Esophagus squamous epithelium (tissue), 4 donors: ENCODE measurements around the gene PTPN2.
"Not testable (repeated sequence)": the region's sequence is repeated elsewhere in the genome, so short reads cannot be mapped to it uniquely, and the experiment has no call there.

Source experiments
- POLR2A ChIP-seq, 4 donors: fragments of 450-650 bp; IDR thresholded peaks; one replicate each; pipeline ENCODE4 v1.6.1; 2017; ENCODE audit warnings: antibody characterized with exemption in 4 of 4, mild to moderate bottlenecking in 4 of 4, moderate library complexity in 3 of 4
- TF ChIP-seq, protein P1 (sequence below), 6 experiments: fragments of 450-650 bp in 4 of 6; fragments of 200-600 bp in 2 of 6; sonication (generic) in 2 of 6; IDR thresholded peaks; one replicate each; pipeline ENCODE4 v1.5.1; 2016 to 2019; ENCODE audit warnings: antibody characterized with exemption in 6 of 6, mild to moderate bottlenecking in 4 of 6, moderate library complexity in 4 of 6

DNA sequence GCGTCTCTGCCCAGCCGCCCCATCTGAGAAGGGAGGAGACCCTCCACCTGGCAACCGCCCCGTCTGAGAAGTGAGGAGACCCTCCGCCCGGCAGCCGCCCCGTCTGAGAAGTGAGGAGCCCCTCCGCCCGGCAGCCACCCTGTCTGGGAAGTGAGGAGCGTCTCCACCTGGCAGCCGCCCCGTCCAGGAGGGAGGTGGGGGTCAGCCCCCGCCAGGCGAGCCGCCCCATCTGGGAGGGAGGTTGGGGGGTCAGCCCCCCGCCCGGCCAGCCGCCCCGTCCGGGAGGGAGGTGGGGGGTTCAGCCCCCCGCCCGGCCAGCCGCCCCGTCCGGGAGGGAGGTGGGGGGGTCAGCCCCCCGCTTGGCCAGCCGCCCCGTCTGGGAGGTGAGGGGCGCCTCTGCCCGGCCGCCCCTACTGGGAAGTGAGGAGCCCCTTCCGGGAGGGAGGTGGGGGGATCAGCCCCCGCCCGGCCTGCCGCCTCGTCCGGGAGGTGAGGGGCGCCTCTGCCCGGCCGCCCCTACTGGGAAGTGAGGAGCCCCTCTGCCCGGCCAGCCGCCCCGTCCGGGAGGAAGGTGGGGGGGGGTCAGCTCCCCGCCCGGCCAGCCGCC is 10.0 kb downstream of the PTPN2 start:
- not testable (repeated sequence) for TF ChIP-seq POLR2A (IDR thresholded peaks at IDR 0.05)
- TF ChIP-seq, protein P1, sequence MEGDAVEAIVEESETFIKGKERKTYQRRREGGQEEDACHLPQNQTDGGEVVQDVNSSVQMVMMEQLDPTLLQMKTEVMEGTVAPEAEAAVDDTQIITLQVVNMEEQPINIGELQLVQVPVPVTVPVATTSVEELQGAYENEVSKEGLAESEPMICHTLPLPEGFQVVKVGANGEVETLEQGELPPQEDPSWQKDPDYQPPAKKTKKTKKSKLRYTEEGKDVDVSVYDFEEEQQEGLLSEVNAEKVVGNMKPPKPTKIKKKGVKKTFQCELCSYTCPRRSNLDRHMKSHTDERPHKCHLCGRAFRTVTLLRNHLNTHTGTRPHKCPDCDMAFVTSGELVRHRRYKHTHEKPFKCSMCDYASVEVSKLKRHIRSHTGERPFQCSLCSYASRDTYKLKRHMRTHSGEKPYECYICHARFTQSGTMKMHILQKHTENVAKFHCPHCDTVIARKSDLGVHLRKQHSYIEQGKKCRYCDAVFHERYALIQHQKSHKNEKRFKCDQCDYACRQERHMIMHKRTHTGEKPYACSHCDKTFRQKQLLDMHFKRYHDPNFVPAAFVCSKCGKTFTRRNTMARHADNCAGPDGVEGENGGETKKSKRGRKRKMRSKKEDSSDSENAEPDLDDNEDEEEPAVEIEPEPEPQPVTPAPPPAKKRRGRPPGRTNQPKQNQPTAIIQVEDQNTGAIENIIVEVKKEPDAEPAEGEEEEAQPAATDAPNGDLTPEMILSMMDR (IDR thresholded peaks at IDR 0.05), result not testable (repeated sequence)
